Activated CD8-positive, alpha-beta memory T cell treated with anti-CD3 and anti-CD28 coated beads for 36 hours (primary cell): ENCODE measurements around the gene SRGAP3. TPM values are rescaled to one million over a fixed set of nuclear protein-coding genes. Genes with fewer than 3 reads are reported as not detected.

Experiments
- CTCF ChIA-PET: fragments of 350-600 bp; sonication (Branson Sonifier 250); formaldehyde crosslinking; loops from one replicate; lab custom pipeline; 2021; ENCODE audit warnings: antibody characterized with exemption; lab: Charles Lee
- POLR2A ChIA-PET: fragments of 350-600 bp; sonication (Branson Sonifier 250); formaldehyde crosslinking; loops from one replicate; lab custom pipeline; 2021; ENCODE audit warnings: antibody characterized with exemption; lab: Charles Lee
- total RNA-seq, 2 experiments: library from RNA; stranded (reverse); gene quantifications; one replicate each; pipeline ENCODE4 v1.2.3, GENCODE V29; 2021

The SRGAP3 gene
- total RNA-seq, 2 experiments from 2014 or later: 0.11 to 0.99 TPM

DNA sequence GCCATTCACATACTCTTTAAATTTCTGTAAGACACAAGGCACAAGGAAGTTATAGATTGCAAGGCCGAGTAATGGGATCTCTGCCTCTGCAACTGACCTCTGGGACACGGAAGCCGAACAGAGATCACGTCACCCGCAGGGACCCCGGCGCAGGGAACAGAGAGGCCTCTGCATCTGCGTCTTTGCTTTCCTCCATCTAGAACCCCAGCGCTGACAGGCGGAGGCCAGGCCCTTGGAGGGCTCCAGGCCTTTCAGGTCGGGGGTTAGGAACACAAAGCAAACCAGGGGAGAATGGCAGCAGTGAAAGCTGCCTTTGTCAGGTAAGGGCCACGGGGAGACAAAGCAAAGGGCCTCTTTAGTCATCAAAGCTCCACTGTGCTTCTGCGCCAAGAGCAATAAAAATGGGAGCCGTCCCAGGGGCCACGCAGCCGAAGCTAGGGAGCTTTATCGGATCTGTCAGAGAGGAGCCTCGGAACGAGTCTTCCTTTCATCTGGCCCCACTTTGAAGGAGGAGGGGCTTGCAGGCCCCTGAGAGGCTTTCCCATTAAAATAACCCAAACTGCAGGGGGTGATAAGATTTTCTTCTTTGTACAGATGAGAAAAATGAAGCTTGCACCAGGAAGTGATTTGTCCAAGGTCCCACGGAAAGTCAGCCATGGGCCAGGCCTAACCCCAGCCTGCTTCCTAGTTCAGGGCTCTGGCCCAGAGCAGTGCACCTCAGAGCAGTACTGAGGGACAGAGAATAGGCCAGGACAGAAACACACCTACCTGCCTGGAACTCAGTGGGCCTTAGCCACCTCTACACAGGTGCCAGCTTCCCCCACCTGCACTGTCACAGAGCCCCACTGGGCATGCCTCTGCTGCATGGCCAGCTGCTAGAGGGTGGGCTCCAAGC lies 201.7 kb downstream of the SRGAP3 start:
- ChIA-PET CTCF (no interaction called here), POLR2A (no interaction called here)

DNA sequence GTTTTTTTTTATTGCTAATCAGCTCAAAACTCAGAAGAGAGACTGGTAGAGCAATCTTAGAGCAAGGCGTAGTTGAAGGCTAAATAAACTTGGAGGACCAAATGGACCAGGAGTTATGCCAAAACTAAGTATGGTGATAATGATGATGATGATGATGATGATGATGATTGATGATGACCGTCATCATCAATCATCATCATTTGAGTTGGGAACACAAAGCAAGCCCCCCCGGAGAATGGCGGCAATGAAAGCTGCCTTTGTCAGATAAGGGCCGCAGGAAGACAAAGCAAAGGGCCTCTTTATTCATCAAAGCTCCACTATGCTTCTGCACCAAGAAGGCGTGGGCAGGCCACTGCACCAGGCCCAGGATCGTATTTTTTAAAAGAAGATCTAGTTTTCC lies 204.1 kb downstream of the SRGAP3 start:
- ChIA-PET POLR2A (no interaction called here), CTCF (no interaction called here)

DNA sequence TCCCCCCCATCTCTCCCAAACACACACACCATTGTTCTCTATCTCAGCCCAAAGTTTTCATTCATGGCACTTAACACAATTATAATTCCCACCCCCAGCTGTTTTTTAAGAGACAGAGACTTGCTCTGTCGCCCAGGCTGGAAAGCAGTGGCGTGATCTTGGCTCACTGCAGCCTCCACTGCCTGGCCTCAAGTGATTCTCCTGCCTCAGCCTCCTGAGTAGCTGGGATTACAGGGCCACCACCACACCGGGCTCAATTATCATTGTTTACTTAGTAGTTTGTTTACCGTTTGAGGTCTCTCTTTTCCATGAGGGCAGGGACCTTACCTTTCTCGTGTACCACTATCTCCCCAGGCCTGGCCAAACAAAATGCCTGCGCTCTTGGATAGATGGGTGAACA lies 206.4 kb downstream of the SRGAP3 start:
- ChIA-PET POLR2A (no interaction called here), CTCF (no interaction called here)

DNA sequence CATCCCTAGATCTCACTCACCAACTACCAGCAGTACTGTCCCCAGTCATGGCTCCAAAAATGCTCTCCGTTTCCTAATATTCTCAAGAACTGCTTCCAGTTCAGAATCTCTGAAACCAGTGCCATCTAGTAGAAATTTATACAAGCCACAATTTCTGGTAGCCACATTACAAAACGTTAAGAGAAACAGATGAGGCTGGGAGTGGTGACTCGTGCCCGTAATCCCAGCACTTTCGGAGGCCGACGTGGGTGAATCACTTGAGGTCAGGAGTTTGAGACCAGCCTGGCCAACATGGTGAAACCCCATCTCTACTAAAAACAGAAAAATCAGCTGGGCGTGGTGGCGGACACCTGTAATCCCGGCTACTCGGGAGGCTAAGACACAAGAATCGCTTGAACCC lies 207.8 kb downstream of the SRGAP3 start:
- CTCF ChIA-PET: no interaction called here
- POLR2A ChIA-PET: no interaction called here

DNA sequence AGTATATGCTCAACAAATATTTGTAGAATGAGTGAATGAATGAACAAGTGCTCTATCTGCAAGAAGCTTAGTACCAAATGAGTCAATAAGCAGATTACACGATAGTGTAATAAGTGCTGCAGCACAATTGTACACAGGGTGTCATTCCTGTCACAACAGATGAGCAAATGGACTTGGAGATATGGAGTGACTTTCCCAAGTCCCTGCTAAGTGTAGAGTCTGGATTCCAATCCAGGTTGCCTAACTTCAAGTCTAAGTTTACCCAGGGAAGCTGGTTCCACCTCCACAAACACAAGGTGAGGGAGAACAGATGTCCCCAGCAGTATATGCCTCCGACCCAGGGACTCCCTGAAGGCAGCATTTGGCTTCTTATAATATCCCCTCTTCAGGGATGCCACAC lies 208.4 kb downstream of the SRGAP3 start:
- CTCF ChIA-PET: no interaction called here
- POLR2A ChIA-PET: no interaction called here

DNA sequence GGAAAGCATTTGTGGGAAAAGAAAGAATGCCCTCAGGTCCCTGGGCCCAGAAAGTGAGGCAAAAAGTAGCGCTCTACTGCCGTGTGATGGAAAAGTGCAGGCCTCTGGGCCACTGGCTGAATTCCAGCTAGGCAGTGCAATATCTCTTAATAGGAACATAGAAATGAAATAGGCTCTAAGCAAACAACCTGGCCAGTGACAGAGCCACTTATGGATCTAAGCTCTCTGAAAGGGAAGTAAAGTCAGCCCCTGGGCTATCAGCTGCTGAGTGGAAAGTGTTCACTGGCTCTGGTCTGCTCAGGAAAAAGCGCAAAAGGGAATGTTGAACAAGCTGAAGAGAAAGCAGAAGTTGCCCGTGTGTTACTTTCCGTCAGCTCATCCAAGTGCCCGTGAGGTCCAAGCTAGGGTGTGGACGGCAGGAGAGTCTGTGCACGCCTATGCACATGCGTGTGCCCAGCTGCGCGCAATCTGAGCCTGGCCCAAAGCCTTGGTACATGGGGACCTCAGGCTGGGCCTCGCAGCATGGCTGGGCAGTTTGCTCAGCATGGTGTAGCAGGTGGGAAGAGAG lies 212.2 kb downstream of the SRGAP3 start:
- ChIA-PET CTCF (no interaction called here), POLR2A (no interaction called here)

DNA sequence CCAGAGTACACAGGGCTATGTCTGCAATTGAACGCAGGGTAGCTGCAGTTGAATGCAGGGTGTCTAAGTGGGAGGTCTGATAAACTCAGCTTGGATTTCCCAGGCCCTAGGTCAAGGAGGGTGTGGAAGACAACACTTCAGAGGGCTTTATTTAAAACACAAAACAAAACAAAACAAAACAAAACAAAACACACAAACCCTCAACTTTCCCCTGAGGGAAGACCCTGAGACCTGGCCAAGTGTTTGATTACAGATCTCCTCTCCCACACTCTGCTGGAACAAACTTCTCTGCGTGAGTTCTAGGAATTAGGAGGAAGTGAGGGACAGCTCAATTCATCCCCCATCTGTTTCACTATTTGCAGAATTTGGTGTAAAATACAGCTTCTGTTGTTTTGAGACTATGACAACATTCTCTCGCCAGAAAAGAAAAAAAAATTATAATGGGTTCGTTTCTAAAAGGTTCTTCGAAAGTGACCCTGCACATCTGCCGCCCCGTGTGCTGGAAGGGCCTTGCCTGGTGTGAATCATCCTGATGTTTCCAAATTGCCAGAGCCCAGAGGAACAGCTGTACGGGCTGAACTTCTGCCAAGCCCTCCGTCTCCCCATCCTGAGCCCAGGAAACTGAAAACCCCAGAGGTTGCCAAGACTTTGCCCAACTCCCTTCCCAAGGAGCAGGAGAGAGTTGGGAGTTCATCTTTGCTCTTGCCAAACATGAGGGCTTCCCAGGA lies 212.9 kb downstream of the SRGAP3 start:
- ChIA-PET POLR2A (no interaction called here), CTCF (no interaction called here)

DNA sequence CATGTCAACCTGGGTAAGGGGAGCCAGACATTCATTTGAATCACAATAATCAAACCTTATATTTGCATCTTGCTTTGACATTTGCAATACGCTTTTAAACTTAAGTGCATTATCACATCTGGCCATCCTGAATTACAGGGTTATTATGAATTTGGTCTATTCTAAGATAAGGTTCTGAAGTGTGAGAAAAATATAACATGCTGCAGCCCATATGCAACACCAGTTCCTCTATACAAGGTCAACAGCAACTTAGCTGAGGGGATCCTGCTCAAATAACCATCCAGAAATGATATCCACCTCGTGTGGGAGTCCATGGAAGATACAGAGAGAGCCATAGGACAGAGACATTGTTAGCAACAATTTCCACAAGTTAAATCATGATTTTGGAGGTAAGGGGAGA lies 213.5 kb downstream of the SRGAP3 start:
- CTCF ChIA-PET: no interaction called here
- POLR2A ChIA-PET: no interaction called here

DNA sequence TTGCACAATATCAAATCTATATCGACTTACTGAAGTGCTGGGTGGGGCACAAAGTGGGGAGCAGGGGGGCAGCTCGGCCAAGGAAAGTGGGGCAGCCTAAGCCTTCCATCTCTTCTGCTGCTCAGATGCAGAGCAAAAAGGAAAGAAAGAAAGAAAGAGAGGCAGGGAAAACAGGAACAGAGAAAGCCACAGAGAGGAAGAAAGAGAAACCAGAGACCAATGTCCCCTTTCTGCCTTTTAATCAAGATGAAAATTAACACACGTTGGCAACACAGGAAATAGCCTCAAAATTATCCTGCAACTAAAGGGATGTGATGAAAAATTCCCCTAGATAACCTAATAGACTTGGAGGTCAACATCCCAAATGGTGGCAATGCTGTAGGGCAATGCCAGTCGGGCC lies 214.0 kb downstream of the SRGAP3 start:
- POLR2A ChIA-PET: no interaction called here
- CTCF ChIA-PET: interaction anchor here (1.3 kb wide), 1 partner anchor 11 kb away, joined by 3 read pairs; no protein-coding TSS in a partner anchor

DNA sequence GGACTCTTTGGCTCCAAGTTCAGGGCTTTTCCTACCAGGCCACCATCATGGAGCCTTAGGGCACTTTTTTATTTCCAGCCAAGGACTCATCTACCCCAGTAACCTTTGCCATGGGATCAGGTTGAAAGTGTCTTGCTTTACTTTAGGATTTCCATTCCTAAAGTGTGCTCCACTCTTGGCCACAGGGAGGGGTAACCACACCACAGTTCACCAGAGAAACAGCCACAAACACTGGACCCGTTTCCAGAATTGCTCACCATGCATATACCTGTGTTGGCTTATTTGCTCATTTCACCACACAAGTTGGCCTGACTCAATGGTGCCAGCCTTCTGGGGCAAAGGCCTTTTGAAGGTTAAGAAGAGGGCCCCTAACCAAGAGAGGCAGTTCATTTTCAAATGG lies 215.6 kb downstream of the SRGAP3 start:
- ChIA-PET CTCF (no interaction called here), POLR2A (no interaction called here)

DNA sequence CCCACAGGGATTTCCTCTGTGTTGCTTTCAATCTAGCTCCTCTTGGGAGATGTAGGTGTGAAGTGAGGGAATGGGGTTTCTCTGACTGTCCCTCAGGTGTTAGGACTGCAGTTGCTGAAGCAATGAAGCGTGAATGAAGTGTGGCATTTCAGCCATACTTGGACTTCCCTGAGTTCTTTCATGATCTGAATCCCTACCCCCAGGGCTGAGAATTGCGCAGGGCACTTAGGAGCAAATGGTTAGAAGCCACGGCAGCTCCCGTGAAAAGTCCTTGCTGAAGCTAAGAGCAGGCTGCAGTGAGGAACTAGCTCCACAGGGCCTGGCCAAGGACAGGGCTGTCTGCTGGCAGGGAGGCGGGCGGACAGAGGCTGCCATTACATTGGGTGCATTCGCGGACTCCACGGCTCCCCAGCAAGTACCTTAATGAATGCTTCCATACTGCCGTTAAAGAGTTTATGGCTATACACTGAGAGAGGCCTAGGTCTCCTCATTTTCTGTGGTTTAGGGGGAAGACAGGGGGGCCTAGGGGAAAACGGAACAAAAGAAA lies 217.1 kb downstream of the SRGAP3 start:
- CTCF ChIA-PET: no interaction called here
- POLR2A ChIA-PET: no interaction called here

DNA sequence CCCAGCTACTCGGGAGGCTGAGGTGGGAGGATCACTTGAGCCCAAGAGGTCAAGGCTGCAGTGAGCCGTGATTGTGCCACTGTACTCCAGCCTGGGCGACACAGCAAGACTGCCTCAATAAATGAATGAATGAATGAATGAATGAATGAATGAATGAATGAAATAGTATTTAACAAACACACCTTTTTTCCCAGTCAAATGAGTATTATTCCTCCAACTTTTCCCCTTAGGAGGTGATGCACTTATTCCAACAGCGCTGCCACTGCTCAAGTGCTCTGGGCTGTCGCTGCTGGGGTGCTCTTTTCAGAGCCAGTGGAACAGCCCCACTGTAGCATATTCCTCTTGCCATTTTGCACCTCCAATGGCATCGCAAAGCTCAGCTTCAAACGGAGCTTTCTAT lies 219.4 kb downstream of the SRGAP3 start:
- CTCF ChIA-PET: no interaction called here
- POLR2A ChIA-PET: no interaction called here

DNA sequence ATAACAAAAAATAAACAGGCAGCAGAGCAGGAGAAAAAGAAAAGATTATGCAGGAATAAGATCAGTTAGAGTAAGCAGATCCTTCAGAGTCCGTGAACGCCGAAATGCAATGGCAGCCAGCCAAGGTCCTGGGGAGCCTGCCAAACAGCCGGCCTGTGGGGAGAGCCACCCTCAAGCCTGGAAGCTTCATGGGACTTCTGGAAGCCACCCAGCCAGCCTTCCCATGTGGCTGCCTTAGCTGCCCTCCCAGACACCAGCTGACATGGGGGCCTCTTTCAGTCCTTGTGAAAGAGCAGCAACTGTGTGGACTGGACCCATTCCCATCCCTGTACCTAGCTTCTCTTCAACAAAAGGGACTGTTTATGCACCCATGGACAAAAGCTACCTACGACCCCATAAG lies 221.3 kb downstream of the SRGAP3 start:
- POLR2A ChIA-PET: no interaction called here

DNA sequence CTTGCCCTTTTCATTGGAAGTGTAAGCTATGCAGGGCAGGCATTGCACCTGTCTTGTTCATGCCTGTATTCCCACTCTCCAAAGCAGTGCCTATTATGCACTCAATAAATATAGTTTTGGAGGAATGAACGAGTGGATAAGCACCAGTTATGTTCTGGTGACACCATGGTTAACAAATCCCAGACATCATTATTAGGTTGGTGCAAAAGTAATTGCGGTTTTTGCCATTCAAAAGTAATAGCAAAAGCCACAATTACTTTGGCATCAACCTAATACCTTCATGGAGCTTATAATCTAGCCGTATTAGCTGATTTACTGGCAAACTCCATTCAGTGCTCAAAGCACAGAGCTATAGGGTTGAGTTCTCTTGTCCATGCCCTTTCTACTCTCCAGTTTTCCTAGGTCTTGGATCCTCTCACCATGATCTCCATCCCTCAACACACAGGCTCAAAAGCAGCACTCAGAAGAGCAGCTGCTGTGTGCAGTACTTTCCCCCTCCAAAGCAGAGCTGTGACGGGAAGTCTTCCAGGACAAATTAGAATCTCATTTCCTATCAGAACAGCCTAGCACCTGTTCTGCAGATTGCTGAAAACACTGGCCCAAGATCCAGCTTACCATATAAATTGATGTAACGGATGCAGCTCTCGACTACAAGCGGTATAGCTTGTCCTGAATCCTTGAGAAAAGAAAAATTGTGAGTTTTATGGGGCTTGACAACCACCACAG lies 223.0 kb downstream of the SRGAP3 start:
- ChIA-PET POLR2A (no interaction called here), CTCF (no interaction called here)

More for the DNA sequence above, 221.3 kb downstream of the SRGAP3 start:
- CTCF ChIA-PET: no interaction called here

DNA sequence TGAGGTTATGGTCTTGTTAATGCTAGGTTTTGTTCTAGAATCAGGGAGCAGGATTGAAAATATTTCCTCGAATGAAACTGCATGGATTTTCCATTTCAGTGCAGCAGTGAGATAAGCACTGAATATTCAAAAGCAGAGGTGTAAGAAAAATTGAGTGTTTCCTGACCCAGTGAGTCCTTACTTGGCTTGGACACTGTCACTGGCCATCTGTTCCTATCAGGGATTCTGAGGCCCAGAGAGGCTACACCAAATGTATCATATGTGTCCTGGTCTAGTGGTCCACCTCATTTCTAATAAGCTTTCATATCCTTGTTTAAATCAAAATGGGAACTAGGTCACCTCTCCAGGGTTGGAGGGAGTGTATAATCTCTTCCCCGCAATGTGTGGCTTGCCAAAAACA lies 225.1 kb downstream of the SRGAP3 start:
- POLR2A ChIA-PET: no interaction called here

DNA sequence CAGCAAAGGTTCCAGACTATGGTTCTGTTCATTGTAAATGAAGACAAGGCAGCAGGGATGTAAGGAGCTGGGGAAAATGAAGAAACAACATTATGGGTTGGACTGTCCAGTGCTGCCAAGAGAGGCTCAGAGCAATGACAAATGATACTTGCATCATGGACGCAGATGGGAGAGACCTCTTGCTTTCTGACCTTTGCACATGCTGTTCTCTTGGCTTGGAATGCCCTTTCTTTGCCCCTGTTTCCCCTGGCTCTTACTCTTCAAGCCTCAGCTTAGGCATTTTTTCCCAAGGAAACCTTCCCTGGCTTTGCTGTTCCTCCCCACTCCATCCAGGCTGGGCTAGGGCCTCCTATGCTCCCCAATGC lies 226.2 kb downstream of the SRGAP3 start:
- ChIA-PET POLR2A (no interaction called here), CTCF (no interaction called here)

More for the DNA sequence above, 225.1 kb downstream of the SRGAP3 start:
- CTCF ChIA-PET: interaction anchor here (1.0 kb wide), 1 partner anchor 10 kb away, joined by 3 read pairs; no protein-coding TSS in a partner anchor

DNA sequence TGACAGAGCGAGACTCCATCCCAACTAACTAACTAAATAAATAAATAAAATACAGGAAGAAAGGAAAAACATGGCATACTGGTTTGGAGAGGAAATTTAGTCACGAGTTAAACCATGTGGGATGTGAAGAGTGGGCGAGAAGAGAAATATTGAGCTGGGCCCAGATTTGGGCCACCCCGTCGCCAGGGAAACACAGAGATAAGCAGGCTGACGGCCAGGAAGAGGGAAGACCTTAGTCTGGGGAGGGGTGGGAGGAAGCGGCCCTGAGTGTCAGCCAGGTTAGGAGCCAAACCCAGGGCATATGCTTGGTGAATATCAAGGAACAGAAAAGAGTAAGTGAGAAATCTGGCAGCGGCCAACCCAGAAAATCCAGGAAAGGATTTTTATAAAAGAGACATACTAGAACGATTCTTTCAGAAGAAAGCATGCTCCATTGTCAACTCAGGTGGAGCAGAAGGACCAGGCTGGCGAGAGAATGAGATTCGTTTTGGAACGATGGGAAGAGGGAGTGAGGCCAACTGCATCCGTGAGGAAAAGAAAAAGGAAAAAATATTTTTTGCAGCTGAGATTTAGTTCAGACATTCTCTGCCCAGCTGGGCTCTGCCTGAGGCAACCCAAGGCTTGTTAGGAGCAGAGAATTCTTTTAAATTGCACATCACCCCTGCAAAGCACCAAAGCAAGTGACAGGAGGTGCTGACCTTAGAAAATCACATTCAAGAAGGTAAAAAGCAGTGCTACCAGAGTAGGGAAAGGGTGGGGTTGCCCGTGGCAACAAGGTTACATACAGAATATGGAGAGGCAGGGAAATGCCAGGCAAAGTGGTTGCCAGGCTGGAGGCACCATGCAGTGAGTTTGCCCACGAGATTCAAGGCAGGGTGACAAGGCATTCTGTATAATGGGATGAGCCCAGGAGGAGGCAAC lies 226.9 kb downstream of the SRGAP3 start:
- POLR2A ChIA-PET: no interaction called here
- CTCF ChIA-PET: no interaction called here

DNA sequence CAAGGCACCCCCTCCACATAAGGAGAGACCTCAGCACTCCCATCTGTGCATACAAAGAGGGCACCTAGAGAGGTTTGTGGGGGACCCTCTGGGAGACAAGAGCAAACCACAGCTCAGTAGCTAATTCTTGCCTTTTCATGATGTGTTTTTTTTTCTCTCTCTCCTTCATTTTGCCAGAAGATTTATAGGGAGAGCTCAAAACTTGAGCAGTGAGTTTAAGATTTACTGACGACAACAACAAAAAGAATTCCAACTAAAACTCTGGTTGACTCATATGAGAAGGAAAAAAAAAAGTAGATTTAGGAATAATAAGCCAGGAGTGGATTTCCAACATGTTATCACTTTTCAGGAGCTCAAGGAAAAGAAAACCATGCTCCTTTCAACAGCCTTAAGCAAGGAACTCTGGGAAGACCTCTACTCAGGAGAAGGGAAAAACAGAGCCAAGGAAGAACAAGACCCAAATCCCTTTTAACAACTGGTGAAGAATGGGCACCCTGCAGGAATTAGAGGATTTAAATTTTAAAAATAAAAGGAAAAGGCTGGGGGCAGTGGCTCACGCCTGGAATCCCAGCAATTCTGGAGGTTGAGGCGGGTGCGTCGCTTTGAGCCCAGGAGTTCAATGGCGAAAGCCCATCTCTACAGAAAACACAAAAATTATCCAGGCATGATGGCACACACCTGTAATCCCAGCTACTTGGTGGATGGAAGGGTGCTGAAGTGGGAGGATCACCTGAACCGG lies 228.0 kb downstream of the SRGAP3 start:
- POLR2A ChIA-PET: no interaction called here

More for the DNA sequence above, 228.0 kb downstream of the SRGAP3 start:
- CTCF ChIA-PET: no interaction called here
